NCI-H2107 treated with DMSO at 0.1 percent for 48 hours (cell line): ENCODE results near the gene EIPR1.
"Not testable (repeated sequence)": the region's sequence is repeated elsewhere in the genome, so short reads cannot be mapped to it uniquely, and the experiment has no call there.

Source experiments
- DNase-seq: peaks from one replicate; lab custom pipeline; 2025; ENCODE audit not compliant: unreplicated experiment; lab: John Stamatoyannopoulos, UW

EIPR1 gene

GRCh38 chr2:3291113-3291512 is 86.5 kb downstream of the EIPR1 start:
- no peak for DNase-seq

GRCh38 chr2:3290655-3291054 is 87.0 kb downstream of the EIPR1 start:
- DNase-seq, result no peak

- no peak for DNase-seq
Measured at GRCh38 chr2:3289971-3290370, 87.6 kb downstream of the EIPR1 start.

- no peak for DNase-seq
Measured at GRCh38 chr2:3289526-3289925, 88.1 kb downstream of the EIPR1 start.

GRCh38 chr2:3289171-3289515 is 88.5 kb downstream of the EIPR1 start:
- DNase-seq, result no peak

GRCh38 chr2:3288470-3289170 is 89.0 kb downstream of the EIPR1 start:
- DNase-seq, result no peak

GRCh38 chr2:3287896-3288295 is 89.7 kb downstream of the EIPR1 start:
- DNase-seq, result no peak

GRCh38 chr2:3286646-3287036 is 91.0 kb downstream of the EIPR1 start:
- DNase-seq, result not testable (repeated sequence)

- no peak for DNase-seq
Measured at GRCh38 chr2:3285901-3286645, 91.5 kb downstream of the EIPR1 start.

GRCh38 chr2:3284657-3285630 is 92.7 kb downstream of the EIPR1 start:
- DNase-seq, result no peak

- not testable (repeated sequence) for DNase-seq
Measured at GRCh38 chr2:3283876-3284656, 93.6 kb downstream of the EIPR1 start.

GRCh38 chr2:3283206-3283605 is 94.4 kb downstream of the EIPR1 start:
- no peak for DNase-seq

- peak; percentile 92 for DNase-seq
Measured at GRCh38 chr2:3282056-3282998, 95.3 kb downstream of the EIPR1 start.

- DNase-seq, result no peak
Measured at GRCh38 chr2:3280683-3281520, 96.7 kb downstream of the EIPR1 start.

- no peak for DNase-seq
Measured at GRCh38 chr2:3280197-3280596, 97.4 kb downstream of the EIPR1 start.

- DNase-seq, result no peak
Measured at GRCh38 chr2:3279236-3279960, 98.2 kb downstream of the EIPR1 start.

GRCh38 chr2:3278521-3279218 is 98.9 kb downstream of the EIPR1 start:
- DNase-seq, result no peak
